Esophagus muscularis mucosa (tissue), 4 donors: Measurements from ENCODE around the gene TUBGCP3.

Source experiments
- CTCF ChIP-seq, 3 experiments: fragments of 200-600 bp in 2 of 3; fragments of 450-650 bp in 1 of 3; sonication (generic) in 2 of 3; IDR thresholded peaks; one replicate each; pipeline ENCODE4 v1.5.1; 2017 to 2019; ENCODE audit warnings: antibody characterized with exemption in 3 of 3, mild to moderate bottlenecking in 2 of 3, moderate library complexity in 1 of 3
- EP300 ChIP-seq: sonication (generic); formaldehyde crosslinking; IDR thresholded peaks from one replicate; pipeline ENCODE4 v1.6.1; 2017; ENCODE audit warnings: antibody characterized with exemption
- POLR2A ChIP-seq: fragments of 450-650 bp; IDR thresholded peaks from one replicate; pipeline ENCODE4 v1.6.1; 2017; ENCODE audit warnings: antibody characterized with exemption, moderate library complexity, mild to moderate bottlenecking, low read depth
- POLR2AphosphoS5 ChIP-seq, 2 donors: sonication (generic); formaldehyde crosslinking; IDR thresholded peaks; one replicate each; pipeline ENCODE4 v1.6.1; 2017; ENCODE audit warnings: antibody characterized with exemption in 2 of 2

- TF ChIP-seq CTCF (IDR thresholded peaks at IDR 0.05) (no peak), POLR2A (no peak), EP300 (no peak), POLR2AphosphoS5 (IDR thresholded peaks at IDR 0.05) (no peak)
These were observed 141.1 kb downstream of the TUBGCP3 start for GRCh38 chr13:112446867-112447266.
